Measurements from ENCODE around the gene CWC27.
"Not testable (repeated sequence)": the region's sequence is repeated elsewhere in the genome, so short reads cannot be mapped to it uniquely, and the experiment has no call there.

CWC27 gene

DNA sequence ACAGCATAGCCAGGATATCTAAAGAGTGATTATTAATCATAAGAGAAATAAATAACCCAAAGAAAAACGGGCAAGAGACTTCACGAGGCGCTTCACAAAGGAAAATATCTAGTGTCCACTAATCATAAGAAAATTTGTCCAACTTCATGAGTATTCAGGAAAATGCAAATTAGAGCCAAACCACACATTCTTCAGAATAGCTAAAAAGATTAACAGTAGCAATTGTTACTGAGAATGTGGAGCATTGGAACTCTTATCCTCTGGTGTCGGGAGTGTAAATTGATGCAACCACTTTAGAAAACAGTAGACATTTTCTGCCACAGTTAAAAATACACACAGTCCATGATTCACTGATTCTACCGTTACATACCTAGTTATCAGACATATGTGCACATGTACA lies 145.7 kb downstream of the CWC27 start:
- TF ChIP-seq JUND (IDR thresholded peaks at IDR 0.05; ENCODE audit: low read depth) = no peak
- in situ Hi-C loops (cut with HindIII; ENCODE audit: low pct_unique_long_range_greater_than_20kb, low sequenced_read_pairs) = no loop called here

DNA sequence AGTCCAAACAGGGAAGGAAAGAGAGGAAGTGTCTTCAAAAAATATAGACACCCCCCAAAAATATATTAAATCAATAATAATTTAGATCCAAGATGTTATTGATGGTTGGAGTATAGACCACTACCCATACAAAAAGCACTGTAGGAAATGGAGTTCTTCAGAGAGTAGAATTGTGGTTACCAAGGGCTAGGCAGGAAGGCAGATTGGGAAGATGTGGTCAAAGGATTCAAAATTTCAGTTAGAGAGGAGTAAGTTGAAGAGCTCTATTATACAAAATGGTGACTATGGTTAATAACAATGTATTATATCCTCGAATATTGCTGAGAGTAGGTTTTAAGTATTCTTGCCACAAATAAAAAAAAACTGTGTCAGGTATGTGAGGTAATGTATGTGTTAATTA lies 149.4 kb downstream of the CWC27 start:
- in situ Hi-C loops (cut with HindIII; ENCODE audit: low pct_unique_long_range_greater_than_20kb, low sequenced_read_pairs) = no loop called here
- TF ChIP-seq JUND (IDR thresholded peaks at IDR 0.05; ENCODE audit: low read depth) = no peak
- DNase-seq (ENCODE audit: low read depth in 1 of 2, low spot score in 1 of 2) = no peak

More for the DNA sequence above, 145.7 kb downstream of the CWC27 start:
- no peak for DNase-seq (ENCODE audit: low read depth in 1 of 2, low spot score in 1 of 2)

DNA sequence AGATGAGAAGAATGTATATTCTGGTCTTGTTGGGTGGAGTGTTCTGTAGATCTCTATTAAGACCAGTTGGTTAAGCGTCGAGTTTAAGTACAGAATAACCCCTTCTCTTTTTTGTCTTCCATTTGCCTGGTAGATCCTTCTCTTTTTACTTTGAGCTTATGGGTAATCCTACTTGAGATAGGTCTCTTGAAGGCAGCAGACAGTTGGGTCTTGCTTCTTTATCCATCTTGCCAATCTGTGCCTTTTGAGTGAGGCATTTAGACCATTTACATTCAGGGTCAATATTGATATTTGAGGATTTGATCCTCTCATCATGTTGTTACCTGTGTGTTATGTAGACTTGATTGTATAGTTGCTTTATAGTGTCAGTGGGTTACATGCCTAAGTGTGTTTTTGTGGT lies 152.7 kb downstream of the CWC27 start:
- in situ Hi-C loops (cut with HindIII; ENCODE audit: low pct_unique_long_range_greater_than_20kb, low sequenced_read_pairs) = no loop called here
- TF ChIP-seq JUND (IDR thresholded peaks at IDR 0.05; ENCODE audit: low read depth) = no peak
- DNase-seq (ENCODE audit: low read depth in 1 of 2, low spot score in 1 of 2) = no peak

DNA sequence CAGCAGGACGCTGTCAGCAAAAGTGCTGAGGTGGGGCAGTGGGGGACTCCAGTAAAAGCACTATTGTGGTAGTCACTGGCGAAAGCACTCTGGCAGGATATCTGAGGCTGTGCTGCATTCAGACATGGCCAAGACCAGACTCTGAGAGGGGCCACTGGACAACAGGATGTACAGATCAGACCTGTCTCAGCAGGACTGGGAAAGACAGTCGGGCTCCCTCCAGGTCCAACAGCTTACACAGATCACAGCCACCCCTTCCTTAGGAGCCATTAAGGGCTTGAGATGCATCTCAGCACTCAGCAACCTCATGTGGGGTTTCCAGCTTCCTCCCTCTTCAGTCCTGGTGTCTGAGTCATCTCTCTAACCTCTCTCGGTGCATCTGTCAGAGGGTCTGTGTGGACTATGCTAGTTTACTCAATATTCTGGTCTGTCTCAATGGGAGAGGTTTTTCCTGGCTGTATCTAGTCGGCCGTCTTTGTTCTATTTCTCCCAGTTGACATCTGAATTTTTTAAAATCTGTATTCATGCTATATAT lies 154.5 kb downstream of the CWC27 start:
- no peak for DNase-seq (ENCODE audit: low read depth in 1 of 2, low spot score in 1 of 2)
- no peak for TF ChIP-seq JUND (IDR thresholded peaks at IDR 0.05; ENCODE audit: low read depth)
- in situ Hi-C loops (cut with HindIII; ENCODE audit: low pct_unique_long_range_greater_than_20kb, low sequenced_read_pairs) = no loop called here

DNA sequence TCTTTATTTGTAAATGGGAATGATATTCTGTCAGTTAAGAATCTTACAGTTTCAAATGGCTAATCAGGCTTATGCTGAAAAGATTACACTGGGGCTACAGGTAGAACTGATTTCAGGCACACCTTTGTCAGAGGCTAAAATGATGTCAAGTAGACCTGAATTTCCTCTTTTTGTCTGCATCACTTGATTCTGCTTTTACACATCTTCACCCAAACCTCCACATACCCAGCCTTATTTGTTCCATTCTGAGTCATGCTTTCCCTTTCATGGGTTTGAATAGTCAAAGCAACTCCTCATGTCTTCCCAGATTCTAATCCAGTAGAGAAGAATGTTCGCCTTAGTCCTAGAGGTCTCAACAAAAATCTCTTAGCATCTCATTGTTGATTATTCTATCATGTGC lies 156.4 kb downstream of the CWC27 start:
- in situ Hi-C loops (cut with HindIII; ENCODE audit: low pct_unique_long_range_greater_than_20kb, low sequenced_read_pairs) = no loop called here
- no peak for DNase-seq (ENCODE audit: low read depth in 1 of 2, low spot score in 1 of 2)

DNA sequence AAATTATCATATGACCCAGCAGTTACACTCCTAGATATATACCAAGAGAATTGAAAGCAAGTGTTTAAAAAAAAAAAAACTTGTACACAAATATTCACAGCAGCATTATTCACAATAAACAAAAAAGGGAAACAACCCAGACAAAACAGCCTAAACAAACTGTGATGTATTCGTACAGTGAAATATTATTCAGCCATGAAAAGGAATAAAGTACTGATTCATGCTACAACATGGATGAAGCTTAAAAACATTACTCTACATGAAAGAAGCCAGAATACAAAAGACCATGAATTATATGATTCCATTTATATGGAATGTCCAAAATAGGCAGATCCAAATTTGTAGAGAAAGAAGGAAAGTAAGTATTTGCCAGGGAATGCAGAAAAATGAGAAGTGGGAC lies 161.1 kb downstream of the CWC27 start:
- no peak for TF ChIP-seq JUND (IDR thresholded peaks at IDR 0.05; ENCODE audit: low read depth)
- no peak for DNase-seq (ENCODE audit: low read depth in 1 of 2, low spot score in 1 of 2)
- in situ Hi-C loops (cut with HindIII; ENCODE audit: low pct_unique_long_range_greater_than_20kb, low sequenced_read_pairs) = no loop called here

More for the DNA sequence above, 156.4 kb downstream of the CWC27 start:
- TF ChIP-seq JUND (IDR thresholded peaks at IDR 0.05; ENCODE audit: low read depth) = no peak

DNA sequence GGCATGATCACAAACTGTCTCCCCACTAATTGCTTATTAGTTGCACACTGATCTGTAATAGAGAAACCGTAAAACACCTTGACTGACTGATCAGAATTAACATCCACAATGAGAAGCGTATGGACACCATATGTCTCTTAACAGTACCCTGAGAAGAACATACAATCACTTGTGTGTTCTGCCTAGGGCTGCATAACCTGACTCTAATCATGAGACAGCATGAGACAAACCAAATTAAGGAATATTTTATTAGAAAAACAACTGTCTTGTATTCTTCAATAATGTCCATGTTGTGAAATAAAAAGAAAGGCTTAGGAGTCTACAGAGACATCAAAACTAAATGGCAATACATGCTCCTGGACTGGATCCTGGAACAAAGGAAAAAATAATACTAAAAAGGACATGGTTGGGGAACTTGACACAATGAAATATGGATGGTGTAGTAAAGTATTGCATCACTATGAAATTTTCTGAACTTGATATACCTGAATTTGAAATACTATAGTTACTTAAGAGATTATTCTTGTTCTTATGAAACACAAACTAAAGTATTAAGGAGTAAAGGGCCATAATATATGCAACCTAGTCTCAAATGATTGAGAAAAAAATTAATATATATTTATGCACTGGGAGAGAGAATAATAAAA lies 162.1 kb downstream of the CWC27 start:
- in situ Hi-C loops (cut with HindIII; ENCODE audit: low pct_unique_long_range_greater_than_20kb, low sequenced_read_pairs) = no loop called here

DNA sequence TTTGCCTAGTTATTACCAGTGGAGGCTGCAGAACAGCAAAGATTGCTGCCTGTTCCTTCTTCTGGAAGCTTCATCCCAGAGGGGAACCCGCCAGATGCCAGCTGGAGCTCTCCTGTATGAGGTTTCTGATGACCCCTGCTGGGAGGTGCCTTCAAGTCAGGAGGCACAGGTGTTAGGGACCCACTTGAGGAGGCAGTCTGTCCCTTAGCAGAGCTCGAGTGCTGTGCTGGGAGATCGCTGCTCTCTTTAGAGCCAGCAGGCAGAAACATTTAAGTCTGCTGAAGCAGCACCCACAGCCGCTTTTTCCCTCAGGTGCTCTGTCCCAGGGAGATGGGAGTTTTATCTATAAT lies 170.7 kb downstream of the CWC27 start:
- peak in 1 of 2 experiments; percentile 37 for DNase-seq (ENCODE audit: low read depth in 1 of 2, low spot score in 1 of 2)
- in situ Hi-C loops (cut with HindIII; ENCODE audit: low pct_unique_long_range_greater_than_20kb, low sequenced_read_pairs) = not testable (repeated sequence)

More for the DNA sequence above, 162.1 kb downstream of the CWC27 start:
- no peak for TF ChIP-seq JUND (IDR thresholded peaks at IDR 0.05; ENCODE audit: low read depth)
- no peak for DNase-seq (ENCODE audit: low read depth in 1 of 2, low spot score in 1 of 2)

DNA sequence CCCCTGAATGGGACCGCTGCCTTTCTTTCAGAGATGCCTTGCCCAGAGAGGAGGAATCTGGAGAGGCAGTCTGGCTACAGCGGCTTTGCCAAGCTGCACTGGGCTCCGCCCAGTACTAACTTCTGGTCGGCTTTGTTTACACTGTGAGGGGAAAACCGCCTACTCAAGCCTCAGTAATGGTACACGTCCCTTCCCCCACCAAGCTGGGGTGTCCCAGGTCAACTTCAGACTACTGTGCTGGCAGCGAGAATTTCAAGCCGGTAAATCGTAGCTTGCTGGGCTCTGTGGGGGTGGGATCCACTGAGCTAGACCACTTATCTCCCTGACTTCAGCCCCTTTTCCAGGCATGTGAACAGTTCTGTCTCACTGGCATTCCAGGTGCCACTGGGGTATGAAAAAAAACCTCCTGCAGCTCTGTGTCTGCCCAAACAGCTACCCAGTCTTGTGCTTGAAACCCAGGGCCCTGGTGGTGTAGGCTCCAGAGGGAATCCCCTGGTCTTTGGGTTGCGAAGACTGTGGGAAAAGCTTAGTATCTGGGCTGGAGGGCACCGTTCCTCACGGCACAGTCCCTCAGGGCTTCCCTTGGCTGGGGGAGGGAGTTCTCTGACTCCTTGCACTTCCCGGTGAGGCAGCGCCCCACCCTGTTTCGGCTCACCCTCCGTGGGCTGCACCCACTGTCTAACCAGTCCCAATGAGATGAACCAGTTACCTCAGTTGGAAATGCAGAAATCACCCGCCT lies 171.2 kb downstream of the CWC27 start:
- DNase-seq (ENCODE audit: low read depth in 1 of 2, low spot score in 1 of 2) = peak in 1 of 2 experiments; percentile 71
- TF ChIP-seq JUND (IDR thresholded peaks at IDR 0.05; ENCODE audit: low read depth) = no peak
- in situ Hi-C loops (cut with HindIII; ENCODE audit: low pct_unique_long_range_greater_than_20kb, low sequenced_read_pairs) = no loop called here

DNA sequence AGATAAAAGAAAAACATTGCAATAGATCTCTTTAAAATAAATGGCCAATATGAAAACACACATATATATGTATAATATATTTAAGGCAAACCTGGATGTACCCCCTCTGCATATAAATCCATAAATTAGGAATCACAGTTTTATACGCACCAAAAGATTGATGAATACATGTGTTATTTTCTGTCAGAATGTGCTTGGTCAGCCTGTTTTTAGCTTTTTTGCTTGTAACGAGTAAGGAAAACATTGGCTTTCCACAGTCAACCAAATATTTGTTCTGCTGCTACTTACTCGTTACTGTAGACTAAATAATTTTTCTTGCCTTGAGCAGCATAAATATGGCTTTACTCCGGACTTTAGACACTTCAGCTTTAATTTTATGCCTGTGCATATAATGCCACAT lies 173.7 kb downstream of the CWC27 start:
- DNase-seq (ENCODE audit: low read depth in 1 of 2, low spot score in 1 of 2) = no peak
- TF ChIP-seq JUND (IDR thresholded peaks at IDR 0.05; ENCODE audit: low read depth) = no peak
- in situ Hi-C loops (cut with HindIII; ENCODE audit: low pct_unique_long_range_greater_than_20kb, low sequenced_read_pairs) = no loop called here

DNA sequence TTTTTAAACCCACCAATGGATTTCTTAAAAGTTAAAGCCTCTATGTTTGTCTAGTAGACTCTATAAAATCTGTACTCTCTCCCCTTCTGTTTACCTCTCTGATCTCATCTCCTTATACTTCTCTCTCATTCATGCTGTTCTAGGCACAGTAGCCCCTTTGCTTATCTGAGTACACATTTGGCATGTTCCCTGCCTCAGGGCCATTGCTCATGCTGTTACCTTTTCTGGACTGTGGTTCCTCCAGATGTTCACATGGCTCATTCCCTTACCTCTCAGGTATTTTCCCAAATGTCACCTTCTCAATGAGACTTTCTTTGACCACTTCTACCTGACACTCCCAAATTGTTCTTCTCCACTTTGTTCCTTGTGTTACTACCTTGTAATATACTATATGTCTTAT lies 176.1 kb downstream of the CWC27 start:
- in situ Hi-C loops (cut with HindIII; ENCODE audit: low pct_unique_long_range_greater_than_20kb, low sequenced_read_pairs) = no loop called here
- no peak for TF ChIP-seq JUND (IDR thresholded peaks at IDR 0.05; ENCODE audit: low read depth)
- DNase-seq (ENCODE audit: low read depth in 1 of 2, low spot score in 1 of 2) = no peak

DNA sequence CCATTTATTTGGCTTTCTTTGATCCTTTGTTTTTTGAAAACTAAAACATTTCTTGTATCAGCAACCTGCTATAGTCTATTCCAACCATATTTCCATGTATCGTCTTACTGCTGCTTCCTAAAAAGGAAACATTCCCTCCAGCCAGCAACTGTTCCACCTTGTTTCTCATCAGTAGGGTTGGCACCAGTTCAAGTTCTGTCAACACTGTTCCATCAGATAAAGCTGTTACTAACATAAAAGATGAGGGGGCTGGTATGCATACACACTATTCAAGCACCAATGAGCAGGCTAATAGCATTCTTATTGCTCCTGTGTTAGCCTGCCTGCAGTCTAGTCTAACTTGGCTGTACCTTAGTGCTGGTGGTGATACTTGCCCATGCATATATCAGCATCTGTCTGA lies 178.3 kb downstream of the CWC27 start:
- peak in 1 of 2 experiments; percentile 49 for DNase-seq (ENCODE audit: low read depth in 1 of 2, low spot score in 1 of 2)
- in situ Hi-C loops (cut with HindIII; ENCODE audit: low pct_unique_long_range_greater_than_20kb, low sequenced_read_pairs) = no loop called here
- TF ChIP-seq JUND (IDR thresholded peaks at IDR 0.05; ENCODE audit: low read depth) = no peak

DNA sequence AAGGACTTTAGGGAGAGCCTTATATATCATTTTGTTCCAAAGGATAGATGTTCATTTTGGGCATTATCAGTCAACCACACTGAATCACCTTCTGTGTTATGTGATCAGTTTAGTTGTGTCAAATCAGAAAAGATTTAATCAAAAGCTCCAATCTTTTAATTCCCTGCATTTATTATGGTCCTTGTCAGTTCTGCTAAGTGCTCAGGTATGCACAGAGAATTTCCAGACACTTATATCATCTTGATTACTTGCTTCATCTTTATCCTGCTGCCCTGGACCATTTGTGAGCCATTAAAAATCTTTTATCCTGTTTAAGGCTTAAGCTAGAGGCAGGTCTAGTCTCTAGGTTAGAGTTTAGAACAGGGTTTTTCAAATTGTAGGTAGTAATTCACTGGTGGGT lies 179.1 kb downstream of the CWC27 start:
- TF ChIP-seq JUND (IDR thresholded peaks at IDR 0.05; ENCODE audit: low read depth) = no peak
- in situ Hi-C loops (cut with HindIII; ENCODE audit: low pct_unique_long_range_greater_than_20kb, low sequenced_read_pairs) = no loop called here
- no peak for DNase-seq (ENCODE audit: low read depth in 1 of 2, low spot score in 1 of 2)

Data from T47D (cell line).